ENCODE data around the gene CRIP1.
A peak's percentile ranks its signal among the peaks of the same experiment; 100 is the strongest.

The CRIP1 gene

DNA sequence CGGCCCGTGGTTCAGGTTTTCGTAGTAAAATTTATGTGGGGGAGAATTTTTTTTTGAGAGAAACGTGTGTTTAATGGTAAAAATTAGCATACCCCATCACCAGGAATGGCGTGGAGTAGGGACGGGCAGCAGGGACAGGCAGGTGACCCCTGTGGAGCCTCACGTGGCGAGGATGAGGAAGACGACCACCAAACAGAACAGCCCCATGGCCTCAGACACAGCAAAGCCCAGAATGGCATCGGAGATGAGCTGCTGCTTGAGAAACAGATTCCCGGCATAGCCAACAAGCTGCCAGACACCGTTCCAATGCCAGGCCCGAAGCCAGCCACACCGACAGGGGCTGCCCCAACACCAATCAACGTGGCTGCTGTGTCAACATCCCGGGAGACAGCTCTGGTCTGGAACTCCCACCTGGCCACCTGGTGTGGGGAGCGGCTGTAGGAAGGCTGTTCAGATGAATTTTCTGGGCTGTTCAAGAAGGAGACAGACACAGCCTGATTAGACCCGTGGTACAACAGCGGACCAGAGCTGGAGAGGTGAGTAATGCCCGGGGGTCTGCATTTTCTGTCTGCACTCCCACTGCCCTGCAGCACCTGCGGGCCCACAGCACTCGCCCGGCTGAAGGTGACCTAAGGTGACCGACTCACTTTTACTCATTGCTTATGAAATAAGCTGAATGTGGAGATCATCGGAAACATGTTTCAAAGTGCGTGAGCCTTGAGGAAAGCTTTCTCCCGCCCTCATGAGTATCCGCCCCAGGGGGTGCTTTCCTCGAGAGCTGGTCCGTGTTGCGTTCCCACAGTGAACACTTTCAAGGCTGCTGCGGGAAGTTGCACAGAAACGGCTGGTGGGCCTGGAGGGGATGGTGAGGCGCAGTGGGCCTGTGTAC, 50.2 kb downstream of the CRIP1 start:
- DNase-seq = no peak

DNA sequence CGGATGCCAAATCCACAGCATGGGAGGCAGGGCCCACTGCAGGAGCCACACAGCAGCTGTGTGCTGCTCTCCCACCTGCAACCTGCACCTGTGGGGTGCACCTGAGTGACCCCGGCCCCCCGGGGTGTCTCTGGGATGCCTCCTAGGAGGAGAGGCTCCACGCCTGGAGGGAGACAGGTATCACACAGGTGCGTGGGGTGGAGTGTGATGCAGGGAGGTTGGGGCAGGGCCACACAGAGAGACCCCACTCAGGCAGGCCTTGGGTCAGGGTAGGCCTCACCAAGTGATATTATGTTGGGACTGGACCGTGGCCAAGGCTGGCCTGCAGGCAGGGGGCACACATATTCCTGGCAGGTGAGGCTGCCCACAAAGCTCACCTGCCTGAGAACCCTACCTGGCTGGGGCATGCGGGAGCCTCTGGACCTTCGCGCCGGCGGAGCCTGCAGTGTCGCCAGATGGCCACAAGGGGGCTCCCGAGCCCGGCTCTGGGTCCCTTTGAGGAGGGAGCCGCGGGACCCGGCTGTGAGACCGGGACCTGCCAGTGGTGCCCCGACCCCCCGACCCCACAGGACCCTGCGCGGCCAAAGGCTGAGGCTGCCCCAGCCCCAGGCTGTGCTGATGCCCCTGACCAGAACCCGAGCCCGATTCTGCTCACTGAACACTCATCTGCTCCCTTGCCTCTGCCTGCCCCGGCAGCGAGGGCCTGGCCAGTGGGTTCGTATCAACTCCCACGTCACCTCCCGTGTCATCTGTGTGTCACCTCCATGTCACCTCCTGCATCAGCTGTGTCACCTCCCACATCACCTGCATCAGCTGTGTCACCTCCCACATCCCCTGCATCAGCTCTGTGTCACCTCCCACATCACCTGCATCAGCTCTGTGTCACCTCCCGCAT, 51.1 kb downstream of the CRIP1 start:
- DNase-seq = peak; percentile 46 to 75 (median 62)

Measured in suppressor macrophage (primary cell).